Anterior cingulate cortex (tissue), 58 donors: ENCODE data around the gene SCN2B.

ENCODE experiments used
- DNase-seq, 58 donors: peaks; one replicate each; lab custom pipeline; 2025; lab: John Stamatoyannopoulos, UW

SCN2B gene

DNA sequence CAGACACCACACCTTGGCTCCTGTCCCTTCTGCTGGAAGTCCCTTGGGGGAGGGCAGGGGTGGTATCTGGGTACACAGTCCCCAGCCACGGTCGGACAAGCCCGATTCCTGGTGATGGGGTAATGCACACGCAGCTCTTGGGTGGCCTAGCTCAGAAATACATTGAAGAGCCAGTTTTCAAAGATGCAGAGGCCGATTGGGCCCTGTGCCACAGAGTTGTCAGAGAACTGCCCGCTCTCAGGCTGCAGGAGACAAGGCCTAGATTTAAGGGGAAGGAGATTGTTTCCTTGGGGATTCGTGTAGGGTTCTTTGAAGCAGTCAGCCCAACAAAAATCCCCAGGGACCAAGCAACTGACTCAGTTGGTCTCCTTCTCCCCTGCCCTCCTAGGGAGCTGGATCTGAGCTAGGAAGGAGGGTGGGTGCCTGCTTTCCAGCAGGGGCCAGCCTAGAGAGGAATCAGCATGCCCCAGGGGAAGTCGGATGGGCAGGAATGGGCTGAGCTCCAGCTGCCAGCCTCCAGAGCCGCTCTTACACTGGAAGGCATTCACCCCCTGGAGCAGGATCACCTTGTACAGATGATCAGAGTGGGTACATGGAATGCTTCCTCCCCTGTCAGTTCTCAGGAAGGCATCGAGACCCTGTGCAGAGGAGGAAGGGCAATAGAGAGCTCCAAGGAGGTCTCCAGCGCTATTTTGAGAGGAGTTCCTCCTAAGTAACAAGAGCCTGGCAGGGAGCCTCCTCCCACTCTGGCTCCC lies 20.5 kb downstream of the SCN2B start:
- no peak for DNase-seq

GRCh38 chr11:118154641-118155040 lies 21.8 kb downstream of the SCN2B start:
- no peak for DNase-seq

DNA sequence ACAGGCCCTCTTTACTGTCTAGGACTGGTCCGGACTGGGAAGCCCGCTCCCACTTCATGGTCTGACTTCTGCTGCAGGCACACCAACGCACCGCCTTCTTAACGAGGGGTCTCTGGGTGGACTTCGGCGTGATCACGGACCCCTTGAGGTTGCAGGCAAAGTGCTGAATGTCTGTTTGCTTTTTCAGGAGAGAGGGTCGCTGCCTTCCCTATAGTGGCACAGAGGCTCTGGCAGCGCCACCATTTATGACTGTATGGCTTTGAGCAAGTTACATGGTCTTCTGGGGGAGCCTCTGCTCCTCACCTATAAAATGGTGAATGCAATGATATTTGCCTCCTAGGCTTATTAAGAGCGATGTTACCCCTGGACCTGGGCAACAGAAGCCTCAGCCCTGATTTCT lies 22.5 kb downstream of the SCN2B start:
- DNase-seq = no peak

GRCh38 chr11:118153516-118153915 lies 22.9 kb downstream of the SCN2B start:
- DNase-seq = no peak

DNA sequence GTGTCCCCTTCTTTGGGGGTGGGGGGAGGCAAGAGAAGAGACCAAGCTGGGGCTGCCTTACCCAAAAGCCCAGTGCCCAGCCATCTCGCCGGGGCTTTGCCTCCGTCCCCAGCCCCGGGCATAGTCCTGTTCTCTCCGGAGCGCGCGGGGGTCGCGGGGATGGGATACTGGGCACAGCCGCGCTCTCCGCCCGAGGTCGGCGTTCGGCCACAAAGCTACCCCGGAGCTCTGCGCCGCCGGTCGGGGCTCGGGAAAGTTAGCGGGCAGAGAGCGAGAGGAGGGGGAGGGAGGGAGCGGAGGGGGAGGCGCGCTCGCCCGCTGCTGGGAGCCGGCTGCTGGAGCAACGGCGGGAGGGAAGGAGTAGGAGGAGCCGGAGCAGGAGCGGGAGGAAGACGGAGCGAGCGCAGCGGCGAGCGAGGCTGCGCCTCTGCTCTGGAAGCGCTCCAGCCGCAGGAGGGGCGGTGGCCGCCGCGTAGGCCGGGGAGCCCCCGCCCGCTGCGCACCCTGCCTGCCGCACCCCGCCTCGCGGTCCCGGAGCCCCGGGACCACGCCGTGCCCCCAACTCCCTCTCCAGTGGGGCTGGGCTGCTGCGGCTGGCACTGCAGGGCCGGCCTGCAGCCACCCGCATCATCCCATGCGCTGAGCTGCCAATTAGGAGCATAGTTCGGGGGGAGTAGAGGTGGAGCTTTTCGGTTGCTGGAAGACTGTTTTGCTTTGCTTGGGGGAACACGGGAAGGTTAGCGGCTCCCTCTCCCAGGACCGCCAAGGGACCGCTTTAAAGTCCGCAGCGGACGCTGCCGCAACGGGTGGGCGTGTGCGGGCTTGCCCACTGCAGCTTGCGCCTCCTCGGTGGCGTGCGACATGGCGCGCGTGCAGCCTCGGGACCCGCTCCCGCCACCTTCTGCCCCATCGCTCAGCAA lies 23.6 kb downstream of the SCN2B start, which contains the start of gene SCN4B:
SCN4B (minus strand) TSS at position 272 of the 920 bp plus-strand sequence; CDS start at position 122, 150 bp downstream.
- DNase-seq = peak in 50 of 58 donors; percentile 10 to 76 (median 50)

GRCh38 chr11:118152020-118152551 lies 24.4 kb downstream of the SCN2B start:
- no peak for DNase-seq

DNA sequence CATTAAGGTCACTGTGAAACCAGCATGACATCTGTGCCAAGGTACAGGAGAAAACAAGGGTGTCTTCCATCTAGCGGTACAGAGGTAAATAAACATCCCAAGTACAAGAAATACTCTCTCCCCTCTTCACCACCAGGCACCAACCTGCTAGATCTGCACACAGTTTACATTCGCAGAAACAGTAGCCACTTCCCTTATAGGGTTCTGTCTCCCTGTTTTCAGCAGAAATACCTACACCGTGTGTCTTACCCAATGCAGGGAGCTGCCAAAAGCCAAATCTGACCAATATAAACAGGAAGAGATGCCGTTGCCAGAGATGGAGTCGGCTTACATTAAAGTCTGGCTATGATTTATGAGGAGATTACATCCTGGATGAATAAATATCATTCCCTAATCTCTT lies 25.0 kb downstream of the SCN2B start:
- DNase-seq = no peak

GRCh38 chr11:118149493-118149892 lies 26.9 kb downstream of the SCN2B start:
- no peak for DNase-seq

- peak in 2 of 58 donors; percentile 9 to 23 for DNase-seq
These were observed 27.6 kb downstream of the SCN2B start for GRCh38 chr11:118148856-118149255.

DNA sequence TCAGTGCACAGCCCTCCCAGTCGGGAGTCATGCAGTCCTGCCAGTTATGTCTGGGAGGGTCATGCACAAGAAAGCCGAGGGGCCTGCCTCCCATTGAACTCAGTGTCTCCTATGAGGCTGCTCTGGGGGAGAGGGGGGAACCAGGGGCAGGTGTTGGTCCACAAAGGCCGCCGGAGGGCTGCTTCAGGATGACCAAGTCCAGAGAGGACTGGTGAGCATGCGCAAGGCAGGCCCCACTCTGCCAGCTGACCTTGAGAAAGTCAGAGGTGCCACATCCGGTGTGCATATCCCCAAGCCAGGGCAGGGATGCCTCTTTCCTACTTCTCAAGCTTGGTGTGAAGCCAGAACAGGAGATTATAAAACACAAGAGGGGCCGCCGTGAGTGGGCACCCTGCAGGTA lies 28.2 kb downstream of the SCN2B start:
- no peak for DNase-seq

DNA sequence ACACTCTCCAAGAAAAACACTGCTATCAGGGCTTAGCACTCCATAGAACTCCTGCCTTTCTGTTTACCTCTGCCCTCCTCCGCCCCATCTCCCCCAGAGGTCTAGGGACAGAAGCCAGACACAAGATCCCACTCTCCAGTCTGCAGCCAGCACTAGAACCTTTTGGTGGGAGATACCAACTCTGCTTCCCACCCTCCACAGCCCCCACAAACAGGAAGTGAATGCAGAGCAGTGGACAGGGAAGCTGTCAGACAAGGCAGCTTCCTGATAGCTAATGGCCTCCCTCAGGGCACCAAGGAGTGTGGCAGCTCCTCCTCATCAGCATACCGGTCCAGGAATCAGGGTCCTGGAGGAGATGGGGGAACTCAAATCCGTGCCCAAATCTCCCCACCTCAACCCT lies 28.9 kb downstream of the SCN2B start:
- DNase-seq = no peak

GRCh38 chr11:118146554-118146953 lies 29.9 kb downstream of the SCN2B start:
- DNase-seq = no peak

GRCh38 chr11:118145285-118146227 lies 30.9 kb downstream of the SCN2B start:
- DNase-seq = peak in 57 of 58 donors; percentile 27 to 88 (median 69)

- DNase-seq = peak in 4 of 58 donors; percentile 38 to 57 (median 45)
These were observed 31.9 kb downstream of the SCN2B start for GRCh38 chr11:118144301-118145268.

GRCh38 chr11:118143661-118144185 lies 32.7 kb downstream of the SCN2B start:
- DNase-seq = no peak

DNA sequence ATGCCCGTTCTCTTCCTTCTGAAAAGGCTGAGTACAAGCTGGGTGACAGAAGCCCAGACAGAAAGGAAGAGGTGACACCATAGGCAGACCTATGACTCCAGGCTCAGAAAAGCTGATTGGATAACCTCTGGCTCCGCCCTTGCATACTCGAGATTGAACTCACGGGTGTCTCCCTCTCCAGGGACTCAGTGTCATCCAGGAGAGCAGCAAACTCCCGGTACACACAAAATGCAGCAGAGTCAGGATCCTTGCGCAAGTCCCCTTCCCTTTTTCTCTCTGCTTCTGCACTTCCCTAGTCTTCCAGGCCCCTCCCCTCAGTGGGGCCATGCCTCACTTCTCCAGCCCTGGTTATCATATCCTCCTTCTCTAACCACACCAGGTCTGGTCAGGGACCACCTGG lies 33.6 kb downstream of the SCN2B start:
- peak in 4 of 58 donors; percentile 10 to 30 (median 13) for DNase-seq

GRCh38 chr11:118142081-118142480 lies 34.4 kb downstream of the SCN2B start:
- DNase-seq = no peak

DNA sequence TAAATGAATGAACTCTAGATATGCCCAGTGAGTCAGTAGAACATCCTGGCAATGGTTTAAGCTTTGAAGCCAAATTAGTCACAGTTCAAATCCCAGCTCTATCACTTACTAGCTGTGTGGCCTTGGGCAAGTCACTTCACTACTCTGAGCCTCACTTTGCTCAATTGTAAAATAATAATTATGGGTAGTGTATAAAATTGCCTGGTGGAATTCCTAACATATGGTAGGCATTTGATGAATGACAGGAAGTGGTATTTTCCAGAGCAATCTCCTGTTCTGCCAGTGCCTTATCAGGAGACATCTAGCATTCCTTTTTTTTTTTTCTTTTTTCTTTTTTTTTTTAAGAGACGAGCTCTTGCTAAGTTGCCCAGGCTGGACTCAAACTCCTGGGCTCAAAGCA lies 36.9 kb downstream of the SCN2B start:
- no peak for DNase-seq
